ENCODE measurements around the gene FNDC3B.

FNDC3B gene

GRCh38 chr3:172185907-172186306 lies 146.5 kb downstream of the FNDC3B start:
- no peak for TF ChIP-seq FOXP2 (optimal IDR thresholded peaks at IDR 0.05; ENCODE audit: borderline replicate concordance, extremely low read depth, extremely low read length, insufficient read depth)
- no peak for TF ChIP-seq TAF1 (IDR thresholded peaks at IDR 0.05; ENCODE audit: borderline replicate concordance, insufficient read depth, low read length)
- no peak for TF ChIP-seq REST (IDR thresholded peaks at IDR 0.05; ENCODE audit: insufficient read depth in 1 of 2, low read depth in 2 of 2, low read length in 2 of 2)
- TF ChIP-seq SIN3A (IDR thresholded peaks at IDR 0.05; ENCODE audit: borderline replicate concordance, insufficient read depth, low read length), result no peak
- no peak for TF ChIP-seq POLR2AphosphoS5 (IDR thresholded peaks at IDR 0.05; ENCODE audit: low read depth, low read length)

GRCh38 chr3:172186607-172187006 lies 147.2 kb downstream of the FNDC3B start:
- no peak for TF ChIP-seq POLR2AphosphoS5 (IDR thresholded peaks at IDR 0.05; ENCODE audit: low read depth, low read length)
- TF ChIP-seq FOXP2 (optimal IDR thresholded peaks at IDR 0.05; ENCODE audit: borderline replicate concordance, extremely low read depth, extremely low read length, insufficient read depth), result no peak
- TF ChIP-seq REST (IDR thresholded peaks at IDR 0.05; ENCODE audit: insufficient read depth in 1 of 2, low read depth in 2 of 2, low read length in 2 of 2), result no peak
- TF ChIP-seq SIN3A (IDR thresholded peaks at IDR 0.05; ENCODE audit: borderline replicate concordance, insufficient read depth, low read length), result no peak
- no peak for TF ChIP-seq TAF1 (IDR thresholded peaks at IDR 0.05; ENCODE audit: borderline replicate concordance, insufficient read depth, low read length)

- TF ChIP-seq TAF1 (IDR thresholded peaks at IDR 0.05; ENCODE audit: borderline replicate concordance, insufficient read depth, low read length) (no peak), POLR2AphosphoS5 (IDR thresholded peaks at IDR 0.05; ENCODE audit: low read depth, low read length) (no peak), REST (IDR thresholded peaks at IDR 0.05; ENCODE audit: insufficient read depth in 1 of 2, low read depth in 2 of 2, low read length in 2 of 2) (no peak), SIN3A (IDR thresholded peaks at IDR 0.05; ENCODE audit: borderline replicate concordance, insufficient read depth, low read length) (no peak), FOXP2 (optimal IDR thresholded peaks at IDR 0.05; ENCODE audit: borderline replicate concordance, extremely low read depth, extremely low read length, insufficient read depth) (no peak)
These were observed 148.1 kb downstream of the FNDC3B start for GRCh38 chr3:172187511-172187910.

GRCh38 chr3:172188511-172188910 lies 149.1 kb downstream of the FNDC3B start:
- no peak for TF ChIP-seq SIN3A (IDR thresholded peaks at IDR 0.05; ENCODE audit: borderline replicate concordance, insufficient read depth, low read length)
- TF ChIP-seq FOXP2 (optimal IDR thresholded peaks at IDR 0.05; ENCODE audit: borderline replicate concordance, extremely low read depth, extremely low read length, insufficient read depth), result no peak
- TF ChIP-seq TAF1 (IDR thresholded peaks at IDR 0.05; ENCODE audit: borderline replicate concordance, insufficient read depth, low read length), result no peak
- no peak for TF ChIP-seq REST (IDR thresholded peaks at IDR 0.05; ENCODE audit: insufficient read depth in 1 of 2, low read depth in 2 of 2, low read length in 2 of 2)
- TF ChIP-seq POLR2AphosphoS5 (IDR thresholded peaks at IDR 0.05; ENCODE audit: low read depth, low read length), result no peak

GRCh38 chr3:172189213-172189612 lies 149.8 kb downstream of the FNDC3B start:
- TF ChIP-seq TAF1 (IDR thresholded peaks at IDR 0.05; ENCODE audit: borderline replicate concordance, insufficient read depth, low read length), result no peak
- TF ChIP-seq SIN3A (IDR thresholded peaks at IDR 0.05; ENCODE audit: borderline replicate concordance, insufficient read depth, low read length), result no peak
- no peak for TF ChIP-seq POLR2AphosphoS5 (IDR thresholded peaks at IDR 0.05; ENCODE audit: low read depth, low read length)
- TF ChIP-seq FOXP2 (optimal IDR thresholded peaks at IDR 0.05; ENCODE audit: borderline replicate concordance, extremely low read depth, extremely low read length, insufficient read depth), result no peak

All from PFSK-1 (cell line).